ENCODE measurements around the gene PRRC2B.

DNA sequence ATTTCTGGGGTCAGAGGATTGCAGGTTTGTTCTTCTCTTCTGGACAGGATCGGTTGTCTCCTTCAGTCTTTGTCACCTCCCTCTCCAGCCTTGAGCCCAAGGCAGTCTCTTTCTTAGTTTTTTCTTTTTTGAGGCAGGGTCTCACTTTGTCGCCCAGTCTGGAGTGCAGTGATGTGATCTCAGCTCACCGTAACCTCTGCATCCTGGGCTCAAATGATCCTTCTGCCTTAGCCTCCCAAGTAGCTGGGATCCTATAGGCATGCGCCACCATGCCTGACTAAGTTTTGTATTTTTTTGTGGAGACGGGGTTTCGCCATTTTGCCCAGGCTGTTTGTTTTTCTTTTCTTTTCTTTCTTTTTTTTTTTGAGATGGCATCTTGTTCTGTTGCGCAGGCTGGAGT is 6.1 kb downstream of the PRRC2B start:
- TF ChIP-seq POLR2A (IDR thresholded peaks at IDR 0.05) = no peak
- TF ChIP-seq, protein P1, sequence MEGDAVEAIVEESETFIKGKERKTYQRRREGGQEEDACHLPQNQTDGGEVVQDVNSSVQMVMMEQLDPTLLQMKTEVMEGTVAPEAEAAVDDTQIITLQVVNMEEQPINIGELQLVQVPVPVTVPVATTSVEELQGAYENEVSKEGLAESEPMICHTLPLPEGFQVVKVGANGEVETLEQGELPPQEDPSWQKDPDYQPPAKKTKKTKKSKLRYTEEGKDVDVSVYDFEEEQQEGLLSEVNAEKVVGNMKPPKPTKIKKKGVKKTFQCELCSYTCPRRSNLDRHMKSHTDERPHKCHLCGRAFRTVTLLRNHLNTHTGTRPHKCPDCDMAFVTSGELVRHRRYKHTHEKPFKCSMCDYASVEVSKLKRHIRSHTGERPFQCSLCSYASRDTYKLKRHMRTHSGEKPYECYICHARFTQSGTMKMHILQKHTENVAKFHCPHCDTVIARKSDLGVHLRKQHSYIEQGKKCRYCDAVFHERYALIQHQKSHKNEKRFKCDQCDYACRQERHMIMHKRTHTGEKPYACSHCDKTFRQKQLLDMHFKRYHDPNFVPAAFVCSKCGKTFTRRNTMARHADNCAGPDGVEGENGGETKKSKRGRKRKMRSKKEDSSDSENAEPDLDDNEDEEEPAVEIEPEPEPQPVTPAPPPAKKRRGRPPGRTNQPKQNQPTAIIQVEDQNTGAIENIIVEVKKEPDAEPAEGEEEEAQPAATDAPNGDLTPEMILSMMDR (IDR thresholded peaks at IDR 0.05) = no peak
- TF ChIP-seq POLR2AphosphoS5 (IDR thresholded peaks at IDR 0.05) = no peak

All from transverse colon (tissue), 4 donors.